HG03571 (cell line): ENCODE data around the gene ADCY9.
"Not testable (repeated sequence)": the region's sequence is repeated elsewhere in the genome, so short reads cannot be mapped to it uniquely, and the experiment has no call there.

Experiments
- ATAC-seq: cut with Tn5 transposase; IDR thresholded peaks from one replicate; pipeline ENCODE4 v1.9.1; 2021; ENCODE audit not compliant: unreplicated experiment

The ADCY9 gene

DNA sequence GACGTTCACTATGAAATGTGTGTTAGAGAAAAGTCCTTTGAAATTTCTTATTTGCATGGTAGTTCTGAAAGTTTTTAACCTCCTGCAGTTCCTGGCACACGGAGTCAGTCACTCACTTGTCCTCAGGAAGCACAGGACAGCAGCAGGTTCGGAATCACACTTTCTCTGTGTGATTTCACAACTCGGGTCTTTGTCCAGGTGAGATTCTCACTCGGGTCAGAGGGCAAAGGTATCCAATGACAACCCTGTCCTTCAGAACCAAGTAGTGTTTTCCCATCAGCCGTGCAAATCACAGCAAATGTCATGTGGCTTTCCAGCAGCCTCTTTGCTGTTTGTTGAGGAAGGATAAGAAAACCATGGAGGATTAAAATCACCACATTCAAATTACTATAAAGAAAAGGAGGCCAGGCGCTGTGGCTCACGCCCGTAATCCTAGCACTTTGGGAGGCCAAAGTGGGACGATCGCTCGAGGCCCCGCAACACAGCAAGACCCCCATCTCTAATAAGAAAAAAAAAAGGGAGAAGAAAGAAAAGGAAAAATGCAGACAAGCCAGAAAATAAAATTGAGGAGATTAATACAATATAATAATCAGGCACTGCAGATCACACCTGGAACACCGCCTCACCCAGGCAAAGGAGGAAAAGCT, 22.0 kb downstream of the ADCY9 start:
- ATAC-seq = no peak

DNA sequence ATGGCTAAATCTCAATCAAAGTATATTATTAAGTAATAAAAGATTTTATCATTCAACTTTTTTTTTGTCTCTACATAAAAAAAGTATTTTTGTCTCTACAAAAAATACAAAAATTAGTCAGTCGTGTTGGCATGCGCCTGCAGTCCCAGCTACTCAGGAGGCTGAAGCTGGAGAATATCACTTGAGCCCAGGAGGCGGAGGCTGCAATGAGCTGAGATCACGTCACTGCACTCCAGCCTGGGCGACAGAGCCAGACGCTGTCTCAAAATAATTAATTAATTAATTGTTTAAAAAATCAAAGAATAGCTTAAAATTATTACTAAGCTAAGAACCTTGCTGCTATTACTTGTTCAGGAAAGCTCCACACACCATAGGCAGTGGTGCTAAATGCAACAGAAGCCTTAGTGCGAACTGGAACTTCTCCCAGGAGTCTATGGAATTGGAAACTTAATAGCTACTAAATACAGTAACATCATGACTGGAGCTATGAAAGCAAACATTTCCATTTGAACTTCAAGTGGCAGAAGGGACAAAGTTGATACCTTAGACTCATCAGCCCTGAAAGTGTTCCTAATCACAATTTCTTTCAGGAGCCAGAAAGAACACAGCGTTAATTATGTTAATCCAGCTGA, 22.6 kb downstream of the ADCY9 start:
- ATAC-seq = no peak

GRCh38 chr16:4092547-4093265, 23.5 kb downstream of the ADCY9 start:
- ATAC-seq = no peak

GRCh38 chr16:4091240-4092012, 24.8 kb downstream of the ADCY9 start:
- ATAC-seq = no peak

DNA sequence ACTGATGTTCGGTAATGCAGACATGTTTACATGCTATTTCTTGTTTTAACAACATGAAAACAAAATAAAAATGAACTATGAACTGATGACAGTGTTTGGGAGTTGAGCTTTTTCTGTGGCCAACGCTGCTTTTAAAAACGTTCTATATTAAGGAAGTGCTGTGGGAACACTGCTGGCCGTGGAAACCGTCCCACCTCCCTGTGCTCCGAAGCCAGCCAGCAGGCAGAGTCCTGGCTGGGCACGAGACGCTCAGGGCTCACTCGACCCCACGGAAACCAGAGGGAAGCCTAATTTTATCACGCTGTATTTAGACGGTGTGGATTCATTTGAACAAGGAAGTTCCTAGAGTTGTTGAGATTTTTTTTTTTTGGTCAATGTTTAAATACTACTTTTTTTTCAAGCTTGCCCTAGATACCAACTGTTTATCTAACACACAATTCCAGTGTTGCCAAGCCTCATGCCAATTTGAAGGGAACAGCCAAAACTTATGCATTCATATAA, 25.8 kb downstream of the ADCY9 start:
- no peak for ATAC-seq

GRCh38 chr16:4089811-4090301, 26.4 kb downstream of the ADCY9 start:
- no peak for ATAC-seq

DNA sequence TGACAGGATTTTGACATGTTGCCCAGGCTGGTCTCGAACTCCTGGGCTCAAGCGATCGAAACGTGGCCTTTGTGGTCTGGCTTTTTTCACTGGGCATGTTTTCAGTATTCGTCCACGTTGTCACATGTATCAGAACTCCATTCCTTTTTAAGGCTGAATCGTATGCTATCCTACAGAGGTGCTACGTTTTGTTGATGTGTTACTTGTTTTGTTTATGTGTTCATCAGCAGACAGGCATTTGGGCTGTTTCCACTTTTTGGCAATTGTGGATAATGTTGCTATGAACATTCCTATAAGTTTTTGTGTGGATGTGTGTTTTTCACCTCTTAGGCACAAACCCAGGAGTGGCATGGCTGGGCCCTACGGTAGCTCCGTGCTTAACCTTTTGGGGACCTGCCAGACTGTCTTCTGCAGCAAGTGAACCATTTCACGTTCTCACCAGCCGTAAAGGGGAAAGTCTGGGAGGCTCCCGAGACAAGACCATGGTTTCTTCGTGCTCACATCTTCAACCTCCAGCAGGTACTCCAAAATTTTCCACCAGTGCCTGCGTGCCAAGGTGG, 26.9 kb downstream of the ADCY9 start:
- ATAC-seq = no peak

GRCh38 chr16:4087990-4088577, 28.2 kb downstream of the ADCY9 start:
- ATAC-seq = no peak

DNA sequence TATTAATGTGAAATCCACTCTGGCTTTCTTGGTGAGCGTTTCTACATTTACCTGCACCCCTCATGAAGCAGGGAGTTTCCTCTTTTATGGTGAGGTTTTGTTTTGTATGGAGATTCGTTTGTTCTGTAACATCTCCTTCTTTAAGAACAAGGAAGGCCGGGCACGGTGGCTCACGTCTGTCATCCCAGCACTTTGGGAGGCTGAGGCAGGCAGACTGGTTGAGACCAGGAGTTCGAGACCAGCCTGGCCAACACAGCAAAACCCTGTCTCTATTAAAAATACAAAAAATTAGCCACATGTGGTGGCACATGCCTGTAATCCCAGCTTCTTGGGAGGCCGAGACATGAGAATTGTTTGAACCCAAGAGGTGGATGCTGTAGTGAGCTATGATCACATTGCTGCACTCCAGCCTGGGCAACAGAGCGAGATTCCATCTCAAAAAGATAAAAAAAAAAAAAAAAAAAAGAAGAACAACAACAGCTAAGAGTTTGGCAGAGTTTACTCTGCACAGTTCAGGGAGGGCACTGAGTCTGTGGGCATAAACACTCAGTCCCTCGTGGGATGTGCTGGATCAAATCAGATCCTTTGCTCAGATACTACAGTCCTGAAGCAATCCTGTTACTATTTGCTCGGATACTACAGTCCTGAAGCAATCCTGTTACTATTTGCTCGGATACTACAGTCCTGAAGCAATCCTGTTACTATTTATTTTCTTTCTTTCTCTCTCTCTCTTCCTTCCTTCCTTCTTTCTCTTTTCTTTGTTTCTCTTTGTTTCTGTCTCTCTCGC, 28.9 kb downstream of the ADCY9 start:
- no peak for ATAC-seq

GRCh38 chr16:4086153-4086552, 30.1 kb downstream of the ADCY9 start:
- ATAC-seq = no peak

DNA sequence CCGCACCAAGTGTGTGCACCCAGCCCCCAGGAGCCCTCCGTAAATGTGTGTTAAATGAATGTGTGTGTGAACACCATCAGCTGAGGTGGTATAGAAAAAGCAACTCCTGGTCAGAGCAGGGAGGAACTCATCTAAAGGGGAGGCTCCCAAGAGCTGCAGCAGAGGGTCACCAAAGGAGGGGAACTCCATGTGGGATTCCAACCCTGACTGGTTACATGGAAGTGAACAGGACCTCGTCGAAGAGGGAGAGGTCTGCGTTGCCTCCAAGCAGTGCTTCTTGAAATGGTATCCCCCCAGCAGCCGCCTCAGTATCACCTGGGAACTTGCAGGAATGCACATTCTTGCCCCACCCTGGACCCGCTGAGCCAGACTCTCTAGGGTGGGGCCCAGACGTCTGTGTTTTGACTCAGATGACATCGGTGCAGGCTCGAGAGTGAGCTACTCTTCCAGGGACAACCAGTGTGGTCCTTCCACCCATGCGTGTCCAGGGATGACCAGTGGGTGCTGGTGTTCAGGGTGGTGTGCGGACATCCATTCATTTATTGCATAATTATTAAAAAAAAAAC, 30.8 kb downstream of the ADCY9 start:
- no peak for ATAC-seq

- no peak for ATAC-seq
Observed at GRCh38 chr16:4083347-4083870, 32.8 kb downstream of the ADCY9 start.

- ATAC-seq = no peak
Observed at GRCh38 chr16:4082474-4083044, 33.7 kb downstream of the ADCY9 start.

DNA sequence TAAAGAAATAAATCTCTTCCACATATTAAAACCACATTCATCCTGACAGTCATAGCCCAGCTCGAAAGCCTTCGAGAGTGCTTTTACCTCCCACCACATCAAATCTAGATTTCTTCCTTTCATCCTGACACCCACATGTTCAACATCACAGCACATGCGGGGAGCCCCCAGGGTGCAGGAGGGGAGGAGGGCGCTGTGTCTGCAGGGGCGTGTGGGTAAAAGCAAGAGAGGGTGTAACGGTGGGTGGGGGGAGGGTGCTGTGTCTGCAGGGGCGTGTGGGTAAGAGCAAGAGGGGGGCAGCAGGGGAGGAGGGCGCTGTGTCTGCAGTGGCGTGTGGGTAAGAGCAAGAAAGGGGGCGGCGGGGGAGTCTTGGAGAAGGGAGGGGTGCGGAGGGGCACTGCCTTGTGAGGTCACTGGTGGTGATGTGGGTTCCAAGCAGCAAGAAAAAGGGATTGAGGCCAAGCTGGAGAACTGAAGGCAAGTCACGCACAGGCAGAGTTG, 34.7 kb downstream of the ADCY9 start:
- ATAC-seq = no peak

- ATAC-seq = no peak
Observed at GRCh38 chr16:4081047-4081446, 35.2 kb downstream of the ADCY9 start.

DNA sequence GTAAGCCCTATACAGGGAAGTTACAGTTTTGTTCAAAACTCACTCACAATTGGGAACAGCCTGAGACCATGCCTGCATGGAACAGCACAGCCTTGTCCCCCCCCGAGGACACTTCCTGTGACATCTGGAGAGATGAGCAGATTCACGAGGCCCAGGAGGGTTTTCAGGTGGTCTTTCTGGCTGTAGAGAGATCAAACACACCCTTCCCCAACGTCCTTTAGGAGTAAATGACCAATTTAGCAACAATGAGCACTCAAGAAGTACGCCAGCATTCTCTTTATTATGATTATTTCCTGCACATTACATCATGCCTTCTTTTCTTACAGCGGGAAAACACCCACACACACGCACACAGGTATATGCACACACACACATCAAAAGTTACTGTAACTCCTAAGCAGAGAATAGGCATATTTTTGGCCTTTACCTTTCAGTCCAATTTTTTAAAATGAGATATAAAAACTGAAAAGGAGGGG, 39.0 kb downstream of the ADCY9 start:
- ATAC-seq = no peak

DNA sequence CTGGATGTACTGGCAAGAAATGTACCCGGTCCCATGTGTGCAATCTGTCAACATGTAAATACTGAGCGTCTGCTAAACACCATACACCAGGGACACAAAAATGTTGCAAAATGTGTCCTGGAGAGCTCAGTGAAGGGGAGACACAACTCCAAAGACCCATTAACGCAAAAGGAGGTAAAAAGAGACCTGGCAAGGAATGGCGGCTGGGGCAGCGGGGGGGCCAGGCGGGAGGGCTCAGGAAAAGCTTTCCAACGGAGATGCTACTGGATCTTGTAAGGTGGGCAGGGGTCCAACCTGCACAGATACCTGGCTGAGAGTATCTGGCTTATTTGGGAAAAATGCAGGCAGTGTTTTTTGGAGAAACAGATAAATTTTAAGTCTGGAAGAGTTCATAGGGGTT, 40.7 kb downstream of the ADCY9 start:
- ATAC-seq = no peak

GRCh38 chr16:4073150-4073549, 43.1 kb downstream of the ADCY9 start:
- not testable (repeated sequence) for ATAC-seq
